ENCODE measurements around the gene NOCT.

NOCT gene

DNA sequence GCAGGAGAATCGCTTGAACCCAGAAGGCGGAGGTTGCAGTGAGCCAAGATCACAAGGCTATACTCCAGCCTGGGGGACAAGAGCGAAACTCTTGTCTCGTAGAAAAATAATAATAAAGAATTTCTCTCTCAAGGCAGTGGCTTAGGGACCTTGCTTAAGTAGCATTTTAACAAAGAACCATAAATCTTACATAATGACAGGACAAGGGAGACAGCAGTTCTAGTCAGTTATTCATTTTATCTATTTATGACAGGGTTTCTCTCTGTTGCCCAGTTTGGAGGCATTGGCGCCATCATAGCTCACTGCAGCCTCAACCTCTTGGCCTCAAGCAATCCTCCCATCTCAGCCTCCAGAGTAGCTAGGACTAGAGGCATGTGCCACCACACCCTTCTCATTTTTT lies 31.9 kb upstream of the NOCT start:
- Histone ChIP-seq H2AFZ (ENCODE audit: low read length) (no peak overlapping the region), H3K14ac (ENCODE audit: low read length) (no peak overlapping the region), H4K8ac (ENCODE audit: low read depth, low read length) (no peak overlapping the region), H2BK120ac (ENCODE audit: low read depth, low read length) (no peak overlapping the region), H3K4me2 (ENCODE audit: insufficient read depth, low read length, poor library complexity, severe bottlenecking) (no peak overlapping the region), H3K9ac (ENCODE audit: low read depth, low read length, poor library complexity) (no peak overlapping the region), H3K23ac (ENCODE audit: low read depth, low read length, poor library complexity) (no peak overlapping the region), H3K79me1 (ENCODE audit: low read depth, low read length) (no peaks in the 10 kb centered on the region), H4K91ac (ENCODE audit: low read depth, low read length, poor library complexity) (no peak overlapping the region), H3K27ac (replicated peaks; ENCODE audit: low read length) (no peak overlapping the region), H3K18ac (ENCODE audit: low read length) (no peak overlapping the region), H3K4me1 (ENCODE audit: control insufficient read depth in 2 of 2, insufficient read depth in 1 of 2, low read depth in 1 of 2, low read length in 2 of 2) (no peaks in the 10 kb centered on the region), H2AK5ac (ENCODE audit: low read depth, low read length) (no peak overlapping the region), H2BK5ac (ENCODE audit: low read length) (no peak overlapping the region), H3K4me3 (ENCODE audit: low read length in 2 of 2) (no peak overlapping the region), H3K27me3 (ENCODE audit: control insufficient read depth in 3 of 3, insufficient read depth in 3 of 3, low read depth in 1 of 3, low read length in 3 of 3) (no peaks in the 10 kb centered on the region), H3K36me3 (replicated peaks in 1 of 2; ENCODE audit: control insufficient read depth in 2 of 2, insufficient read depth in 2 of 2, low read length in 2 of 2) (no peaks in the 10 kb centered on the region), H2BK12ac (ENCODE audit: low read length) (no peak overlapping the region), H2BK15ac (ENCODE audit: low read length) (no peak overlapping the region), H3K4ac (ENCODE audit: low read length) (no peak overlapping the region), H3K9me3 (replicated peaks in 1 of 2; ENCODE audit: control insufficient read depth in 2 of 2, insufficient read depth in 1 of 2, low read depth in 1 of 2, low read length in 2 of 2) (no peaks in the 10 kb centered on the region)
- no CpG with 5 or more reads among the region's 5 CpGs for WGBS, 2 donors (ENCODE audit: extremely low coverage in 2 of 2, insufficient read length in 2 of 2, insufficient replicate concordance in 1 of 2)
- no peak for DNase-seq (ENCODE audit: low spot score)

DNA sequence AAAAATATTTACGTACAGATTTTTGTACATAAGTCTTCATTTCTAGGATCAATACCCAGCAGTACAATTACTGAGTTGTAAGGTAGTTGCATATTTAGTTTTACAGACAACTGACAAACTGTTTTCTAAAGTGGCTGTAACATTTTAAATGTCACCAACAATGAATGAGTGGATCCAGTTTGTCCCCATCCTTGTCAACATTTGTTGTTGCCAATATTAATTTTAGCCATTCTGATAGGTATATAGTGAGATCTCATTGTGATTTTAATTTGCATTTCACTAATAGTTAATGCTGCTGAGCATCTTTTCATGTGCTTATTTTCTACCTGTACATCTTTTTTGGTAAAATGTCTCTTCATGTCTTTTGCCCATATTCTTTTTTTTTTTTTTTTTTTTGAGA lies 30.9 kb upstream of the NOCT start:
- no CpG with 5 or more reads among the region's 1 CpG for WGBS, 2 donors (ENCODE audit: extremely low coverage in 2 of 2, insufficient read length in 2 of 2, insufficient replicate concordance in 1 of 2)
- Histone ChIP-seq H3K18ac (ENCODE audit: low read length) (no peak overlapping the region), H3K27ac (replicated peaks; ENCODE audit: low read length) (no peak overlapping the region), H2BK15ac (ENCODE audit: low read length) (no peak overlapping the region), H2BK5ac (ENCODE audit: low read length) (no peak overlapping the region), H3K79me1 (ENCODE audit: low read depth, low read length) (no peaks in the 10 kb centered on the region), H4K8ac (ENCODE audit: low read depth, low read length) (no peak overlapping the region), H3K27me3 (ENCODE audit: control insufficient read depth in 3 of 3, insufficient read depth in 3 of 3, low read depth in 1 of 3, low read length in 3 of 3) (no peaks in the 10 kb centered on the region), H2AFZ (ENCODE audit: low read length) (no peak overlapping the region), H2AK5ac (ENCODE audit: low read depth, low read length) (no peak overlapping the region), H3K23ac (ENCODE audit: low read depth, low read length, poor library complexity) (no peak overlapping the region), H3K14ac (ENCODE audit: low read length) (no peak overlapping the region), H2BK120ac (ENCODE audit: low read depth, low read length) (no peak overlapping the region), H2BK12ac (ENCODE audit: low read length) (no peak overlapping the region), H3K9ac (ENCODE audit: low read depth, low read length, poor library complexity) (no peak overlapping the region), H3K4ac (ENCODE audit: low read length) (no peak overlapping the region), H3K9me3 (replicated peaks in 1 of 2; ENCODE audit: control insufficient read depth in 2 of 2, insufficient read depth in 1 of 2, low read depth in 1 of 2, low read length in 2 of 2) (no peaks in the 10 kb centered on the region), H3K4me3 (ENCODE audit: low read length in 2 of 2) (no peak overlapping the region), H4K91ac (ENCODE audit: low read depth, low read length, poor library complexity) (no peak overlapping the region), H3K36me3 (replicated peaks in 1 of 2; ENCODE audit: control insufficient read depth in 2 of 2, insufficient read depth in 2 of 2, low read length in 2 of 2) (no peaks in the 10 kb centered on the region), H3K4me1 (ENCODE audit: control insufficient read depth in 2 of 2, insufficient read depth in 1 of 2, low read depth in 1 of 2, low read length in 2 of 2) (no peaks in the 10 kb centered on the region), H3K4me2 (ENCODE audit: insufficient read depth, low read length, poor library complexity, severe bottlenecking) (no peak overlapping the region)
- no peak for DNase-seq (ENCODE audit: low spot score)

DNA sequence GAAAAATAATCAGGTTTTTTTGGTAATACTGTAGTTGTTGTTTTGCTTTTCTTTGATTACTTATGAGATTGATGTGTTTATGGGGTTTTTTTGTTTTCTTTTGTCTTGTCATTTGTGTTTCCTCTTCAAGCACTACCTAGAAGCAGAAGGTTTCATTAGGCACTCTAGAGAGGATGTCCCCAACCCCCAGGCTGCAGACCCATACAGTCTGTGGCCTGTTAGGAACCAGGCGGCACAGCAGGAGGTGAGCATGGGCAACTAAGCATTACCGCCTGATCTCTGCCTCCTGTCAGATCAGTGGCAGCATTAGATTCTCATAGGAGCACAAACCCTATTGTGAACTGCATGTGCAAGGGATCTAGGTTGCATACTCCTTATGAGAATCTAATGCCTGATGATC lies 22.9 kb upstream of the NOCT start:
- H2BK5ac ChIP-seq (ENCODE audit: low read length) = no peak overlapping the region
- no peak overlapping the region for H3K27ac ChIP-seq (replicated peaks; ENCODE audit: low read length)
- H3K4me3 ChIP-seq (ENCODE audit: low read length in 2 of 2) = no peak overlapping the region
- H3K4me1 ChIP-seq (ENCODE audit: control insufficient read depth in 2 of 2, insufficient read depth in 1 of 2, low read depth in 1 of 2, low read length in 2 of 2) = no peaks in the 10 kb centered on the region
- no CpG with 5 or more reads among the region's 2 CpGs for WGBS, 2 donors (ENCODE audit: extremely low coverage in 2 of 2, insufficient read length in 2 of 2, insufficient replicate concordance in 1 of 2)
- H3K4ac ChIP-seq (ENCODE audit: low read length) = no peak overlapping the region
- H2AFZ ChIP-seq (ENCODE audit: low read length) = no peak overlapping the region
- H2BK12ac ChIP-seq (ENCODE audit: low read length) = no peak overlapping the region
- no peak overlapping the region for H4K91ac ChIP-seq (ENCODE audit: low read depth, low read length, poor library complexity)
- H3K79me1 ChIP-seq (ENCODE audit: low read depth, low read length) = no peaks in the 10 kb centered on the region
- no peak overlapping the region for H3K9ac ChIP-seq (ENCODE audit: low read depth, low read length, poor library complexity)
- H3K36me3 ChIP-seq (replicated peaks in 1 of 2; ENCODE audit: control insufficient read depth in 2 of 2, insufficient read depth in 2 of 2, low read length in 2 of 2) = no peaks in the 10 kb centered on the region
- H2AK5ac ChIP-seq (ENCODE audit: low read depth, low read length) = no peak overlapping the region
- no peak overlapping the region for H3K23ac ChIP-seq (ENCODE audit: low read depth, low read length, poor library complexity)
- no peaks in the 10 kb centered on the region for H3K27me3 ChIP-seq (ENCODE audit: control insufficient read depth in 3 of 3, insufficient read depth in 3 of 3, low read depth in 1 of 3, low read length in 3 of 3)
- H3K14ac ChIP-seq (ENCODE audit: low read length) = no peak overlapping the region
- H2BK120ac ChIP-seq (ENCODE audit: low read depth, low read length) = no peak overlapping the region
- no peaks in the 10 kb centered on the region for H3K9me3 ChIP-seq (replicated peaks in 1 of 2; ENCODE audit: control insufficient read depth in 2 of 2, insufficient read depth in 1 of 2, low read depth in 1 of 2, low read length in 2 of 2)
- H3K4me2 ChIP-seq (ENCODE audit: insufficient read depth, low read length, poor library complexity, severe bottlenecking) = no peak overlapping the region
- no peak for DNase-seq (ENCODE audit: low spot score)
- no peak overlapping the region for H2BK15ac ChIP-seq (ENCODE audit: low read length)
- H4K8ac ChIP-seq (ENCODE audit: low read depth, low read length) = no peak overlapping the region
- H3K18ac ChIP-seq (ENCODE audit: low read length) = no peak overlapping the region

DNA sequence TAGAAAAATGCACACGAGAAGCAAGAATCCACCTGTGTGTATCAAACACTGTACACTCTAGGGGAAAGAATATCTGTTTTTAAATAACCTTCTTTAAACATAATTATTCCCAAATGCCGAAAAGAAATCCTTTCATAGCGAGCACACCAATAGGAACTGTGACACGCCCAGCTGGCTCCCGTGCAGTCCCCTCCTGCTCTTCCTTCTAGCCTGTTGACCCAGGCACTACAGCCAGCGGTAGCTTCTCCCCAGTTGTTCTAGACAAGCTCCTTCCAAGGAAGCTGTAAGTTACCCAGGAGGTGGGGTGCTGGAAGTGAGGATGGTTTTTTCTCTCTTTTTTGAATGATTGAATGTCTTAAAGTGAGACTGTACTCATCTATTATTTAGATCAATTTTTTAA lies 19.5 kb upstream of the NOCT start:
- Histone ChIP-seq H3K4ac (ENCODE audit: low read length) (no peak overlapping the region), H2AFZ (ENCODE audit: low read length) (no peak overlapping the region), H3K23ac (ENCODE audit: low read depth, low read length, poor library complexity) (no peak overlapping the region), H2BK120ac (ENCODE audit: low read depth, low read length) (no peak overlapping the region), H4K91ac (ENCODE audit: low read depth, low read length, poor library complexity) (no peak overlapping the region), H3K4me3 (ENCODE audit: low read length in 2 of 2) (no peak overlapping the region), H3K18ac (ENCODE audit: low read length) (no peak overlapping the region), H3K9ac (ENCODE audit: low read depth, low read length, poor library complexity) (no peak overlapping the region), H3K27me3 (ENCODE audit: control insufficient read depth in 3 of 3, insufficient read depth in 3 of 3, low read depth in 1 of 3, low read length in 3 of 3) (no peaks in the 10 kb centered on the region), H2BK5ac (ENCODE audit: low read length) (no peak overlapping the region), H2BK12ac (ENCODE audit: low read length) (no peak overlapping the region), H3K9me3 (replicated peaks in 1 of 2; ENCODE audit: control insufficient read depth in 2 of 2, insufficient read depth in 1 of 2, low read depth in 1 of 2, low read length in 2 of 2) (no peaks in the 10 kb centered on the region), H3K4me1 (ENCODE audit: control insufficient read depth in 2 of 2, insufficient read depth in 1 of 2, low read depth in 1 of 2, low read length in 2 of 2) (no peaks in the 10 kb centered on the region), H3K36me3 (replicated peaks in 1 of 2; ENCODE audit: control insufficient read depth in 2 of 2, insufficient read depth in 2 of 2, low read length in 2 of 2) (no peaks in the 10 kb centered on the region), H3K27ac (replicated peaks; ENCODE audit: low read length) (no peak overlapping the region), H2AK5ac (ENCODE audit: low read depth, low read length) (no peak overlapping the region), H2BK15ac (ENCODE audit: low read length) (no peak overlapping the region), H4K8ac (ENCODE audit: low read depth, low read length) (no peak overlapping the region), H3K14ac (ENCODE audit: low read length) (no peak overlapping the region), H3K4me2 (ENCODE audit: insufficient read depth, low read length, poor library complexity, severe bottlenecking) (no peak overlapping the region), H3K79me1 (ENCODE audit: low read depth, low read length) (no peaks in the 10 kb centered on the region)
- no peak for DNase-seq (ENCODE audit: low spot score)
- no CpG with 5 or more reads among the region's 6 CpGs for WGBS, 2 donors (ENCODE audit: extremely low coverage in 2 of 2, insufficient read length in 2 of 2, insufficient replicate concordance in 1 of 2)

Data from neuronal stem cell (in vitro differentiated cells).